ENCODE data around the gene AGBL5.

Gene AGBL5, protein sequence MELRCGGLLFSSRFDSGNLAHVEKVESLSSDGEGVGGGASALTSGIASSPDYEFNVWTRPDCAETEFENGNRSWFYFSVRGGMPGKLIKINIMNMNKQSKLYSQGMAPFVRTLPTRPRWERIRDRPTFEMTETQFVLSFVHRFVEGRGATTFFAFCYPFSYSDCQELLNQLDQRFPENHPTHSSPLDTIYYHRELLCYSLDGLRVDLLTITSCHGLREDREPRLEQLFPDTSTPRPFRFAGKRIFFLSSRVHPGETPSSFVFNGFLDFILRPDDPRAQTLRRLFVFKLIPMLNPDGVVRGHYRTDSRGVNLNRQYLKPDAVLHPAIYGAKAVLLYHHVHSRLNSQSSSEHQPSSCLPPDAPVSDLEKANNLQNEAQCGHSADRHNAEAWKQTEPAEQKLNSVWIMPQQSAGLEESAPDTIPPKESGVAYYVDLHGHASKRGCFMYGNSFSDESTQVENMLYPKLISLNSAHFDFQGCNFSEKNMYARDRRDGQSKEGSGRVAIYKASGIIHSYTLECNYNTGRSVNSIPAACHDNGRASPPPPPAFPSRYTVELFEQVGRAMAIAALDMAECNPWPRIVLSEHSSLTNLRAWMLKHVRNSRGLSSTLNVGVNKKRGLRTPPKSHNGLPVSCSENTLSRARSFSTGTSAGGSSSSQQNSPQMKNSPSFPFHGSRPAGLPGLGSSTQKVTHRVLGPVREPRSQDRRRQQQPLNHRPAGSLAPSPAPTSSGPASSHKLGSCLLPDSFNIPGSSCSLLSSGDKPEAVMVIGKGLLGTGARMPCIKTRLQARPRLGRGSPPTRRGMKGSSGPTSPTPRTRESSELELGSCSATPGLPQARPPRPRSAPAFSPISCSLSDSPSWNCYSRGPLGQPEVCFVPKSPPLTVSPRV

DNA sequence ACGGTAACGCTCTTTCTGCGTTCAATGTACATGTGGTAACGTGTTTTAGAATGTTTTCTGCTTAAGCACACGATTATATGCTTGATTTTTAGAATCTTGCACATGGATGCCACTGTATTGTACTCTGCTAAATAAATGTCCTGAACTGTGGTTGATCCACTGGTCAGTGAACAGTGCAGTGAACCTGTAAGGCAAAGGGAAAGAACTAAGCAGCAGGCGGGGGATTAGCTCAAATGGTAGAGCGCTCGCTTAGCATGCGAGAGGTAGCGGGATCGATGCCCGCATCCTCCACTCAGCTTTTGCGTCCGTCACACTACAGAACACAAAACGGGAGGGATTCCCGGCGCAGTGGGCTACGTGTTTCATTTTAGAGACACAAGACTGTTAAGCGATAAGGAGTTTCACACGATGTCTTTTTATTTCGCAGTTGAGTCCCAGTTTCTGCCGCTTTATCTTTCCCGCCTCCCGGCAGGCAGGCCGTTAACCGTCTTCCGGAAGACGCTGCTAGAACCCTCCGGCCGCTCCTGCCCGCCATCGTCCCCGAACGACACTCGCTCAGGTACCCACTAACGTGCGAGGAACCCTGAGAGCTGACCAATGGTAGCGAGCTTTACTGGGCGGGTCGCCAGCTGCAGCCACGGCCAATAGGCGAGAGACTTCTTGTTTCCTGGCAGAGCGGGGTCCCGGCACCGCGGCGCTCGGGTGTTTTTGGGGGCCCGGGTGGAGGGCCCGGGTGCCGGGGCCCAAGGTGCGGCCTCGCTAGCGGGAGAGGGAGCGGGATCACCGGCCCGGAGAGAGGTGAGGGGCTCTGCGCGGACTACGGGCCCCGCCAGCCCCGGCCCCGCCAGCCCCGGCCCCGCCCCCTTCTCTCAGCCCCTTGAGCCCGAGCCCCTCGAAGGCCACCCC is at the start of gene AGBL5:
TSS of gene AGBL5 (plus strand) at position 673 of the 906 bp plus-strand sequence. CDS start 1,291 bp downstream, outside the sequence.
- Histone ChIP-seq H3K4me3 (ENCODE audit: low read depth in 1 of 2, low read length in 2 of 2) (peak within 1 kb of the TSS; percentile 85 to 93), H3K27me3 (ENCODE audit: insufficient read depth, low read length, poor library complexity) (no peaks in the 10 kb centered on the region), H3K27ac (ENCODE audit: low read length) (peak within 1 kb of the TSS; percentile 85), H3K9me3 (ENCODE audit: insufficient read depth, low read length, severe bottlenecking) (no peaks in the 10 kb centered on the region), H3K36me3 (ENCODE audit: insufficient read depth, low read length) (peaks cover 35% of the 10 kb centered on the region), H3K9ac (ENCODE audit: low read depth, low read length) (peak within 1 kb of the TSS; percentile 58), H2AFZ (ENCODE audit: low read depth, low read length) (peak within 1 kb of the TSS; percentile 93), H4K20me1 (ENCODE audit: insufficient read depth, low read length) (no peaks in the 10 kb centered on the region), H3K4me2 (ENCODE audit: insufficient read depth, low read length) (peak within 1 kb of the TSS; percentile 74), H3K79me2 (ENCODE audit: insufficient read depth, low read length) (peaks cover 12% of the 10 kb centered on the region), H3K4me1 (ENCODE audit: insufficient read depth, low read length) (peaks cover 30% of the 10 kb centered on the region)
- DNase-seq (peak; percentile 98), ATAC-seq (ENCODE audit: insufficient read depth, low read depth) (peak; percentile 74)
- TF ChIP-seq EZH2 (IDR thresholded peaks at IDR 0.05; ENCODE audit: borderline replicate concordance, low read depth, low read length, severe bottlenecking): no peak

DNA sequence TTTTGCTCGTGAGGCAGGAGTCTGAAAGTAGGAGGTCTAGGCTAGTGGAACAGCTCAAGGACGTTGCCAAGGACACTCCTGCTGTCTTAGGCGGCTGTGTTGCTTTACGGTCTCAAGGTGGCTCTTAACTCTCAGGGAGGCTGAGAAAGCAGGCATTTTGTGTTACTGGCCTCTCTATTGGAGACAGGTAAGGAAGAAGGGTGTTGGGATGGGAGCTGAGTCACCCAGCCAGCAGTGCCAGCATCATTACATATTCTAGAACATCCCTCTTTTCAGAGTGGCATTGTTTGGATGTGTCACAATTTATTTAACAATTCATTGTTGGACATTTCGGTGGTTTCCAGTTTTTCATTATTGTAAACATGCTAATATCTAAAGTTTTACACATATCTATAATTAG is 49.5 kb upstream of the AGBL5 start:
- Histone ChIP-seq H3K79me2 (ENCODE audit: insufficient read depth, low read length) (no peaks in the 10 kb centered on the region), H3K27me3 (ENCODE audit: insufficient read depth, low read length, poor library complexity) (peaks cover 14% of the 10 kb centered on the region), H3K4me1 (ENCODE audit: insufficient read depth, low read length) (no peaks in the 10 kb centered on the region), H3K27ac (ENCODE audit: low read length) (no peak overlapping the region), H3K4me2 (ENCODE audit: insufficient read depth, low read length) (no peak overlapping the region), H3K9ac (ENCODE audit: low read depth, low read length) (no peak overlapping the region), H3K36me3 (ENCODE audit: insufficient read depth, low read length) (no peaks in the 10 kb centered on the region), H3K9me3 (ENCODE audit: insufficient read depth, low read length, severe bottlenecking) (no peaks in the 10 kb centered on the region), H2AFZ (ENCODE audit: low read depth, low read length) (no peak overlapping the region), H4K20me1 (ENCODE audit: insufficient read depth, low read length) (no peaks in the 10 kb centered on the region), H3K4me3 (ENCODE audit: low read depth in 1 of 2, low read length in 2 of 2) (no peak overlapping the region)
- DNase-seq (no peak), ATAC-seq (ENCODE audit: insufficient read depth, low read depth) (no peak)
- TF ChIP-seq, protein P1, sequence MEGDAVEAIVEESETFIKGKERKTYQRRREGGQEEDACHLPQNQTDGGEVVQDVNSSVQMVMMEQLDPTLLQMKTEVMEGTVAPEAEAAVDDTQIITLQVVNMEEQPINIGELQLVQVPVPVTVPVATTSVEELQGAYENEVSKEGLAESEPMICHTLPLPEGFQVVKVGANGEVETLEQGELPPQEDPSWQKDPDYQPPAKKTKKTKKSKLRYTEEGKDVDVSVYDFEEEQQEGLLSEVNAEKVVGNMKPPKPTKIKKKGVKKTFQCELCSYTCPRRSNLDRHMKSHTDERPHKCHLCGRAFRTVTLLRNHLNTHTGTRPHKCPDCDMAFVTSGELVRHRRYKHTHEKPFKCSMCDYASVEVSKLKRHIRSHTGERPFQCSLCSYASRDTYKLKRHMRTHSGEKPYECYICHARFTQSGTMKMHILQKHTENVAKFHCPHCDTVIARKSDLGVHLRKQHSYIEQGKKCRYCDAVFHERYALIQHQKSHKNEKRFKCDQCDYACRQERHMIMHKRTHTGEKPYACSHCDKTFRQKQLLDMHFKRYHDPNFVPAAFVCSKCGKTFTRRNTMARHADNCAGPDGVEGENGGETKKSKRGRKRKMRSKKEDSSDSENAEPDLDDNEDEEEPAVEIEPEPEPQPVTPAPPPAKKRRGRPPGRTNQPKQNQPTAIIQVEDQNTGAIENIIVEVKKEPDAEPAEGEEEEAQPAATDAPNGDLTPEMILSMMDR (IDR thresholded peaks at IDR 0.05; ENCODE audit: borderline replicate concordance, extremely low read depth, low read length, poor library complexity, severe bottlenecking): no peak
- TF ChIP-seq EZH2 (IDR thresholded peaks at IDR 0.05; ENCODE audit: borderline replicate concordance, low read depth, low read length, severe bottlenecking): no peak

- no peak for ATAC-seq (ENCODE audit: insufficient read depth, low read depth)
- Histone ChIP-seq H3K4me3 (ENCODE audit: low read depth in 1 of 2, low read length in 2 of 2) (no peak overlapping the region), H3K27me3 (ENCODE audit: insufficient read depth, low read length, poor library complexity) (peaks cover 24% of the 10 kb centered on the region), H3K4me1 (ENCODE audit: insufficient read depth, low read length) (no peaks in the 10 kb centered on the region), H3K27ac (ENCODE audit: low read length) (no peak overlapping the region), H3K9ac (ENCODE audit: low read depth, low read length) (no peak overlapping the region), H3K79me2 (ENCODE audit: insufficient read depth, low read length) (no peaks in the 10 kb centered on the region), H2AFZ (ENCODE audit: low read depth, low read length) (no peak overlapping the region), H3K36me3 (ENCODE audit: insufficient read depth, low read length) (no peaks in the 10 kb centered on the region), H4K20me1 (ENCODE audit: insufficient read depth, low read length) (no peaks in the 10 kb centered on the region), H3K9me3 (ENCODE audit: insufficient read depth, low read length, severe bottlenecking) (no peaks in the 10 kb centered on the region), H3K4me2 (ENCODE audit: insufficient read depth, low read length) (no peak overlapping the region)
- TF ChIP-seq EZH2 (IDR thresholded peaks at IDR 0.05; ENCODE audit: borderline replicate concordance, low read depth, low read length, severe bottlenecking): no peak
- TF ChIP-seq, protein P1 (IDR thresholded peaks at IDR 0.05; ENCODE audit: borderline replicate concordance, extremely low read depth, low read length, poor library complexity, severe bottlenecking): no peak
- DNase-seq: no peak
Observed at GRCh38 chr2:27003007-27003406, 48.5 kb upstream of the AGBL5 start.

All from DND-41 (cell line).